HG03378 (cell line): ENCODE results near the gene FUT1.
"Not testable (repeated sequence)": the region's sequence is repeated elsewhere in the genome, so short reads cannot be mapped to it uniquely, and the experiment has no call there.

Experiments used
- ATAC-seq: cut with Tn5 transposase; IDR thresholded peaks from one replicate; pipeline ENCODE4 v1.9.1; 2021; ENCODE audit warnings: mild to moderate bottlenecking, moderate library complexity; ENCODE audit not compliant: unreplicated experiment

Gene FUT1

DNA sequence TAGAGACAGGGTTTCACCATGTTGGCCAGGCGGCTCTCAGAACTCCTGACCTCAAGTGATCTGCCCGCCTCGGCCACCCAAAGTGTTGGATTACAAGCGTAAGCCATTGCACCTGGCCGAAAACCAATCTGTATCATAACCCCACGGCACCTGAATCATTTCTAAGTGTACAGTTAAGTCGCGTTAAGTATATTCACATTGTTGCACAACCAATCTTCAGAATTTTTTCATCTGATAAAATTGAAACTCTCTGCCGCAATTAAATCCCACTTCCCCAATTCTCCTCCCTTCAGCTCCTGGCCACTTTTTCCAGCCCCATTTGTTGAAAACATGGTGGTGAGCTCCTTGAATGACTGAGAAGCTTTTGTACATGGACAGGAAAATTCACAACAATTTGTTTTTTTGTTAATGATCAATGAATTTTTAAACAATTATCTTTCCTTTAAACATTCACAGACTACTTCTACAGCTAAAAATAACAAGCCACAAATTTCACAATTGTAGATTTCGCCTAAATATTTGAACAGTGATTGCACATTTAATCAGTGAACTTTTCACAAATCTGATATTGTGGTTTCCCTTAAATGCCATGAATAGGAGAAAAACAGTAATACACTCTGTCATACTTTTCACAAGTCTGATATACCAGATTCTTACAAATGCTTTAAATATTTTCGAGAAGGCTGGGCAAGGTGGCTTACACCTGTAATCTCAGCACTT is 16.7 kb upstream of the FUT1 start:
- ATAC-seq, result no peak

DNA sequence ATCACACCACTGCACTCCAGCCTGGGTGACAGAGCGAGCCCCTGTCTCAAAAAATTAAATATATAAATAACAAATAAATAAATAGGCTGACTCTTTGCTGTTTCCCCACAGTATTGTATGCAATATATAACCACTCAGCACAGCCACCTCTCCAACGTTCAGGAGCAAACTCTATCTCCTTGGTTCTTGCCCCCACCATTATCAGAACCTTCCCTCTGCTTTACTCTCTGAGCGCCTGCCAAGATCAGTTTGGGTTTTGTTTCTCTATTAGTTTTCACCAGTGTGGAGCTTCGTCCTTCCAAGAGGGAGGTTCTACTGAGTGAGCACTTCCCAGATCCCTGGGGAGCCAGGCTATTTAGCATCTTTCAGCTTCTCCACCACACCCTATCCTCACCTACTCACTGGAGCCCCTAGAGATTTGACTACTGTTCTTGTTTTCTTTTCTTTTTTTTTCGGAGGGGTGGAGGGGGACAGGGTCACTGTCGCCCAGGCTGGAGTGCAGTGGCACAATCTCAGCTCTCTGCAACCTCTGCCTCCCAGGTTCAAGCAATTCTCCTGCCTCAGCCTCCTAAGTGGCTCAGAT is 15.8 kb upstream of the FUT1 start:
- not testable (repeated sequence) for ATAC-seq

DNA sequence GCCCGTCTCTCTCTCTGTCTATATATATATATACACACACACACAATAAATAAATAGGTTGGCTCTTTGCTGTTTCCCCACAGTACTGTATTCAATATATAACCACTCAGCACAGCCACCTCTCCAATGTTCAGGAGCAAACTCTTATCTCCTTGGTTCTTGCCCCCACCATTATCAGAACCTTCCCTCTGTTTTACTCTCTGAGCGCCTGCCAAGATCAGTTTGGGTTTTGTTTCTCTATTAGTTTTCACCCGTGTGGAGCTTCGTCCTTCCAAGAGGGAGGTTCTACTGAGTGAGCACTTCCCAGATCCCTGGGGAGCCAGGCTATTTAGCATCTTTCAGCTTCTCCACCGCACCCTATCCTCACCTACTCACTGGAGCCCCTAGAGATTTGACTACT is 13.4 kb upstream of the FUT1 start:
- ATAC-seq, result not testable (repeated sequence)

GRCh38 chr19:48760504-48761205 is 8.2 kb upstream of the FUT1 start:
- ATAC-seq, result no peak

DNA sequence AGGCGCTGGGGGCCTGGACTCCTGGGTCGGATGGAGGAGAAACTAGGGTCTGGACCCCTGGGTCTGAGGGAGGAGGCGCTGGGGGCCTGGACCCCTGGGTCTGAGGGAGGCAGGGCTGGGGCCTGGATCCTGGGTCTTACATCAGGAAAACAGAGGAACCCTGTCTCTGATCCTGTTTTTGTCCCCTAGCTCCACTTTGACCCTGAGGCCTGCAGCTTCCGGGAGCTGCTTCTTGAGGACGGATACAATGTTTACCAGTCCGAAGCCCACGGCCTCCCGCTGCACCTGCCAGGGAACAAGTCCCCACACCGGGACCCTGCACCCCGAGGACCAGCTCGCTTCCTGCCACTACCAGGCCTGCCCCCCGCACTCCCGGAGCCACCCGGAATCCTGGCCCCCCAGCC is 5.3 kb upstream of the FUT1 start:
- ATAC-seq, result no peak

- ATAC-seq, result no peak
These were observed 4.7 kb upstream of the FUT1 start for GRCh38 chr19:48757089-48757675.

DNA sequence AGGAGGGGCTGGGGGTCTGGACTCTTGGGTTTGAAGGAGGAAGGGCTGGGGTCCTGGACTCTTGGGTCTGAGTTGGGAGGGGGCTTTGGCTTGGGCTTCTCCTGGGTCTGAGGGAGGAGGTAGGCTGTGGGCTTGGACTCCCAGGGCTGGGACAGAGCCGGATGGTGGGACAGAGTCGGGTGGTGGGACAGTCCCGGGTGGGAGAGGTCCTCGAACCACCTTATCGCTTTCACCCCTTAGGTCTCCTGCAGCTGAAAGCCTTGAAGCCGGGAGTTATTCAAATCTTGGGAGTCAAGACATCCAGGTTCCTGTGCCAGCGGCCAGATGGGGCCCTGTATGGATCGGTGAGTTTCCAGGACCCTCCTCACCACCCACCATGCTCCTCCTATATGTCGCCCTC is 4.2 kb upstream of the FUT1 start:
- no peak for ATAC-seq

- no peak for ATAC-seq
These were observed 3.8 kb upstream of the FUT1 start for GRCh38 chr19:48756212-48756611.

DNA sequence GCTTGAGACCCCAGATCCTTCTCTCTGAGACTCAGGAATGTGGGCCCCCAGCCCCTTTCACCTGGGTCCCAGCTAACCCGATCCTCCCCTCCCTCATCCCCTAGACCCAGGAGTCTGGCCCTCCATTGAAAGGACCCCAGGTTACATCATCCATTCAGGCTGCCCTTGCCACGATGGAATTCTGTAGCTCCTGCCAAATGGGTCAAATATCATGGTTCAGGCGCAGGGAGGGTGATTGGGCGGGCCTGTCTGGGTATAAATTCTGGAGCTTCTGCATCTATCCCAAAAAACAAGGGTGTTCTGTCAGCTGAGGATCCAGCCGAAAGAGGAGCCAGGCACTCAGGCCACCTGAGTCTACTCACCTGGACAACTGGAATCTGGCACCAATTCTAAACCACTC is 3.3 kb upstream of the FUT1 start:
- no peak for ATAC-seq

DNA sequence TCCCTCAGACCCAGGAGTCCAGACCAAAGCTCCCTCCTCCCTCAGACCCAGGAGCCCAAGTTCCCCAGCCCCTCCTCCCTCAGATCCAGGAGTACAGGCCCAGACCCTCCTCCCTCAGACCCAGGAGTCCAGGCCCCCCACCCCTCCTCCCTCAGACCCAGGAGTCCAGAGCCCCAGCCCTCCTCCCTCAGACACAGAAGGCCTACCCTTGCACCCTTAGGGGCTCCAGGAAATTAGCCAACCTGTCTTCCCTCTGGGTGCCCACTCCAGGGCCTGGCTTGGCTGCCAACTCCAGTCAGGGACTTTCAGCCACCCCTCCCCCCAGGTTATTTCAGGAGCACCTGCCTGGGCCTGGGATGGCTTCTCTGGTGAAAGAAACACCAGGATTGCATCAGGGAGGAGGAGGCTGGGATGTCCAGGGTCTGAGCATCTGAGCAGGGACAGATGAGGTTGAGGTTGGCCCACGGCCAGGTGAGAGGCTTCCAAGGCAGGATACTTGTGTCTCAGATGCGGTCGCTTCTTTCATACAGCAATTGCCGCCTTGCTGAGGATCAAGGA is 2.7 kb upstream of the FUT1 start, which contains the start of gene FGF21:
Gene FGF21, plus strand, starts transcription at position 441 of the 558 bp plus-strand sequence. CDS start 713 bp downstream, outside the sequence.
- no peak for ATAC-seq

DNA sequence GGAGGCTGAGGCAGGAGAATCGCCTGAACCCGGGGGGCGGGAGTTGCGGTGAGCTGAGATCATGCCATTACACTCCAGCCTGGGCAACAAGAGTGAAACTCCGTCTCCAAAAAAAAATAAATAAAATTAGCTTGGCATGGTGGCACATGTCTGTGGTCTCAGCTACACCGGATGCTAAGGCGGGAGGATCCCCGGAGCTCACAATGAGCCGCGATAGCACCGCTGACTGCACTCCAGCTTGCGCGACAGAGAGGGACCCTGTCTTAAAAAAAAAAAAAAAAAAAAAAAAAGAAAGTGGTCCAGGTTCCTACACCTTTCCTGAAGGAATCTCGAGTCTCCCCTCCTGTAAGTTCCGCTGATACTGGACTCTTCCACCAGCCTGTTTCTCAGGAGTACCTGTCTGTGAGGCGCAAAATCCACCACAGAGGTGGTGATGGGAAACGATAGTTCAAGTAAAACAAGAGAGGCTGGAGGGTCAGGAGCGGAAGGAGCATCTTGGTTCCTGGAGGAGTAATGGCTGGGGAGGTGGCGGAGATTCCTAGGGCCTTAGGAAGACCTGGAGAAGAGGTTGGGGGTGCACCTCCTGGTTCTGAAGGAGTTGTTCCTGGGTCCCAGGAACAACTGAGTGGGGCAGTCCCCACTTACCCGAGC is 471 bp downstream of the FUT1 start:
- ATAC-seq, result no peak

DNA sequence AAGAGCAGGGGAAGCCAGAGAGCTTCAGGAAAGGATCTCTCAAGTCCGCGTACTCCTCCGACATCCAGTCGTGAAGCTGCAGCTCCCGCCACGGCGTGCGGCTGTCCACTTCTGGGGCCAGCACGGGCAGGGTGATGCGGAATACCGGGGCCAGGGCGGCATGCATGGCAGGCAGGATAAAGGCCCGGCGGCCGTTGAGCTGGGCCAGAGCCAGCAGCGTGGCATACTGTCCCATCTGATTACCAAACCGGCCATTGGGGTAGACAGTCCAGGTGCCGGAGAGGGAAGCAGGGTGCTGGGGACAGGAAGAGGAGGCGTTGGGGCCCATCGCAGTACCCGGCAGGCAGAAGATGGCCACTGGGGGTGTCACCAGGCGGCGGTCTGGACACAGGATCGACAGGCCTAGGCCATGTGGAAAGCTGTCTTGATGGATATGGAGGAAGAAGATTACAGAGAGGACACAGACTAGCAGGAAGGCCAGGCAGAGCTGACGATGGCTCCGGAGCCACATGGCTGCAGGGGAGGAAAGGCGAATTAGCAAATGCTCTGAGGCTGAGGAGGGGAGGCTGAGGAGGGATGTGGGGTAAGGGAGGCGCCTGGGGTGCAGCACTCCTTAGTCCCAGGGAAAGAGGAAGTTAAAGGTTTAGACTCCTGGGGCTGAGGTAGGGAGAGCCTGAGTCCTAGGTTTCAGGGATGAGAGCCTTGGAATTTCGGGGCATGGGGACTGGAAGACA is 1.5 kb downstream of the FUT1 start:
- ATAC-seq, result no peak

DNA sequence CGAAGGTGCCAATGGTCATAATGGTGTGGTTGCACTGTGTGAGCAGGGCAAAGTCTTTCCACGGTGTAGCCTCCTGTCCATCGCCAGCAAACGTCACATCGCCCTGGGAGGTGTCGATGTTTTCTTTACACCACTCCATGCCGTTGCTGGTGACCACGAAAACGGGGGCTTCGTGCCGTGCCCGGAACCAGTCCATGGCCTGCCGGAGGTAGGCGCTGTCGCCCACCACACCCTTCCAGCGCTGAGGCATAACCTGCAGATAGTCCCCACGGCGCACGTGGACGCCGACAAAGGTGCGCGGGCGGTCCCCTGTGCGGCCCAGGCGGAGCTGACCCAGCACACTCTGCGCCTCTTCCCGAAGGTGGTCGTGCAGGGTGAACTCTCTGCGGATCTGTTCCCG is 2.1 kb downstream of the FUT1 start:
- ATAC-seq, result no peak

- no peak for ATAC-seq
These were observed 2.8 kb downstream of the FUT1 start for GRCh38 chr19:48749571-48750198.

DNA sequence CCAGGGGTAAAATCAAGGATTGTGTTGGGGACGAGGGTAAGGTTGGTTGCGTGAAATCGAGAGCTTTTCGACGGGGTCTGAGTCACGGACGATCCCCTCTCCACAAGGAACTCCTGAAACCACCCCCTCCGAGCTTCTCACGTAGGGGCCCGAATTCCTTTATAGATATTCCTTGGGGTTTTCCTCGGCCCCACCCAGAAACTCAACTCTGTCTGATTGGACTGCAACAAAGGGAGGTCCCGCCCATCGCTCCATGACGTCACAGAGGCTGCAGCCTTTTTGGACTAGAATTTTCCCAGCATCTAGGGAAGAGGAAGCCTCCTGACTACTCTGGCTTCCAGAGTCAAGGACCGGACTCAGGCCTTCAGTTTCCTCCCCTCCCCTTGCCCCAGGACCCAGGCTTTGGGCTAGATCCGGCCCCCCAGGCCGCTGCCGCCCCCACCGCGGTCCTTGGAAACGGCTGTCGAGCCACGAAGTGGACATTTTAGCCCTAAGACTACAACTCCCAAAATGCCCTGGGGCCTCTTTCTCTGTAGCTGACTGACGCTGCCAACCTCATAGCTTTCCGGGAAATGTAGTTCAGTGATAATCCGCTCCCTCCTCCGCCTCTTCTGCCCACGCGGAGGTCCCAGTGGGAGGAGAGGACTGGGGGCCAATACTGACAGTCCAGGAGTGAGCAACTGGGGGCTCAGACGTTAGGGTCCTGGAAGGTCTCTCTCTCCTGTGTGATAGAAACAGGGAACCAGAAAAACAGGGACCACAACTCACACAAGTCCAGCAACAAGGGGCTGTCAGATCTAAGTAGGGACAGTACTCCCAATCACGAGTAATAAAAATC is 5.5 kb downstream of the FUT1 start, which contains the start of gene IZUMO1:
Gene IZUMO1, minus strand, starts transcription at position 172 of the 838 bp plus-strand sequence. CDS start 1,050 bp downstream, outside the sequence.
- ATAC-seq, result no peak

DNA sequence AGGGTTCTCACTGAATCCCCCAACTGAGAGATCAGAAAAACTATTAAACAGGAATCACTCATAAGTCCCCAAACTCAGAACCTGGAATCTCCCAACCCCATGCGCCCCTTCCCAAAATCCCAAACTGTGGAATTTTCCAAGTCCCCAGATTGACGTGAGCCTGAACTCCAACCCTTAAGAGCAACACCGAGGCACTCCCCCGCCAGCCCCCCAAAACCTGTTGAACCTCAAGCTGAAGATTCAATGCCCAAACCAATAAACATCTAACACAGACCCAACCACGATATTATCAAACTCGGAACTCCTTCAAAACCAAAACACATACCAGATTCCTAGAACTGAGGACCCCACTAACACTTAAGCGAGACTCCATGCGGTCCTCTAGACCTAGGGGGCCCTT is 6.3 kb downstream of the FUT1 start:
- no peak for ATAC-seq

DNA sequence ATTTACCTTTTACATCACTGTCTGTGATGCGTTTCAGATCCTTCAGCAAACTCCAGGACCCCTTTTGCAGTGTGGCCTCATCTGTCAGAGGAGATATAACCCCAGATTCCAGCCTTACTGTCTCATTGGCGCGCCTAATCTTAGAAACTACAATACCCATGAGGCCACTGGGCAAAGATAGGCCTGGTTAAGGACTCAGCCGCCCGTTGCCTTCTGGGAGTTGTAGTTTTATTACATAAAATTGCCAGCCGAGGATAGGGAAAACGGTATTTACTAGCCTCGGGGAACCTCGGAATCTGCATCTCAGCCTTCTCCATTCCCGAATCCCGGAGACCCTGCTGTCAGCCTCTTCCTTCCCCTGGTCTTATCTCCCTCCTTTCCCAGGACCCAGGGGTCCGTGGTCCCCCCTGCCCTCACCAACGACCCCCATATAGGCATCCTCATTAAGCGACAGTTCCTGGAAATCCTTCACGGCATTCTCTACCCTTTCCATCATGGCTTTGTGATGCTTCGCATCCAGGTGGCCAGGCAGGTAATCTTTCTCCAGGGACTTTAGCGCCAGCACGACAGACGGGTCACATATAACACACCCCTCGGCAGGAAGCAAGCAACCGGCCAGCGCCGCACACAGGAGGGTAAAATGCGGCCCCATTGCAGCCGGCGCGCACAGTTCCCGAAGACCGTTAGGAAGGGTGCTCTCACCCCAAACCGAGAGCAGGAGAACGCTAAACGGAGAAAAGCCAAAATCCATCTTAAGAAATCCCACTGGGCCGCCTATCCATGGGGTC is 7.0 kb downstream of the FUT1 start:
- ATAC-seq, result no peak

GRCh38 chr19:48742096-48742495 is 10.3 kb downstream of the FUT1 start:
- ATAC-seq, result no peak
